ENCODE data around the gene EXOC2. TPM values are rescaled to one million over a fixed set of nuclear protein-coding genes. Genes with fewer than 3 reads are reported as not detected.
A peak's percentile ranks its signal among the peaks of the same experiment; 100 is the strongest.

EXOC2 gene
- total RNA-seq: 10 to 100 TPM; 12.9 to 16.1 TPM

- peak; percentile 77 for DNase-seq (ENCODE audit: low spot score)
- H3K4me1 ChIP-seq: peaks cover 0 to 23% of the 10 kb centered on the region in 2 donors
- no peak for TF ChIP-seq CTCF (IDR thresholded peaks at IDR 0.05)
- H3K27ac ChIP-seq: peak within 1 kb of the TSS; percentile 74 to 76
- peak within 1 kb of the TSS; percentile 90 to 96 for H3K4me3 ChIP-seq
- peaks cover 1% of the 10 kb centered on the region for H3K36me3 ChIP-seq
- no peaks in the 10 kb centered on the region for H3K9me3 ChIP-seq
- H3K27me3 ChIP-seq: no peaks in the 10 kb centered on the region
Measured at GRCh38 chr6:692858-693722, at the start of gene EXOC2. TSS of gene EXOC2 (minus strand) at chr6:693139. CDS start at chr6:637818, 55,321 bp downstream.

- Histone ChIP-seq H3K27me3 (no peaks in the 10 kb centered on the region), H3K4me1 (no peaks in the 10 kb centered on the region), H3K36me3 (no peaks in the 10 kb centered on the region), H3K9me3 (no peaks in the 10 kb centered on the region), H3K27ac (no peak overlapping the region), H3K4me3 (no peak overlapping the region)
- no peak for DNase-seq (ENCODE audit: low spot score)
- TF ChIP-seq CTCF (IDR thresholded peaks at IDR 0.05): no peak
Measured at GRCh38 chr6:741410-742339, 48.7 kb upstream of the EXOC2 start.

- no peaks in the 10 kb centered on the region for H3K4me1 ChIP-seq
- no peaks in the 10 kb centered on the region for H3K27me3 ChIP-seq
- no peaks in the 10 kb centered on the region for H3K36me3 ChIP-seq
- no peak overlapping the region for H3K27ac ChIP-seq
- no peak for DNase-seq (ENCODE audit: low spot score)
- no peak overlapping the region for H3K4me3 ChIP-seq
- no peak for TF ChIP-seq CTCF (IDR thresholded peaks at IDR 0.05)
- H3K9me3 ChIP-seq: no peaks in the 10 kb centered on the region
Measured at GRCh38 chr6:736657-737446, 43.9 kb upstream of the EXOC2 start.

- H3K4me3 ChIP-seq: no peak overlapping the region
- H3K27ac ChIP-seq: no peak overlapping the region
- no peaks in the 10 kb centered on the region for H3K9me3 ChIP-seq
- H3K27me3 ChIP-seq: no peaks in the 10 kb centered on the region
- TF ChIP-seq CTCF (IDR thresholded peaks at IDR 0.05): no peak
- no peaks in the 10 kb centered on the region for H3K36me3 ChIP-seq
- H3K4me1 ChIP-seq: no peaks in the 10 kb centered on the region
- no peak for DNase-seq (ENCODE audit: low spot score)
Measured at GRCh38 chr6:733431-734219, 40.7 kb upstream of the EXOC2 start.

GRCh38 chr6:731924-732323, 39.0 kb upstream of the EXOC2 start:
- H3K36me3 ChIP-seq: no peaks in the 10 kb centered on the region
- no peak for DNase-seq (ENCODE audit: low spot score)

More at GRCh38 chr6:731924-732323, 39.0 kb upstream of the EXOC2 start:
- no peak for TF ChIP-seq CTCF (IDR thresholded peaks at IDR 0.05)
- H3K4me3 ChIP-seq: no peak overlapping the region
- no peak overlapping the region for H3K27ac ChIP-seq
- no peaks in the 10 kb centered on the region for H3K9me3 ChIP-seq
- no peaks in the 10 kb centered on the region for H3K27me3 ChIP-seq
- H3K4me1 ChIP-seq: no peaks in the 10 kb centered on the region

All from right atrium auricular region (tissue), 2 donors.